Smooth muscle cell of the brain vasculature (primary cell): ENCODE results near the gene ZIC2.

ENCODE experiments used
- DNase-seq: peaks from one replicate; pipeline ENCODE4 v3.0.0-alpha.2; 2012; ENCODE audit warnings: low read depth, low spot score

The ZIC2 gene

GRCh38 chr13:99985886-99986527, 4.4 kb downstream of the ZIC2 start:
- DNase-seq, result no peak

DNA sequence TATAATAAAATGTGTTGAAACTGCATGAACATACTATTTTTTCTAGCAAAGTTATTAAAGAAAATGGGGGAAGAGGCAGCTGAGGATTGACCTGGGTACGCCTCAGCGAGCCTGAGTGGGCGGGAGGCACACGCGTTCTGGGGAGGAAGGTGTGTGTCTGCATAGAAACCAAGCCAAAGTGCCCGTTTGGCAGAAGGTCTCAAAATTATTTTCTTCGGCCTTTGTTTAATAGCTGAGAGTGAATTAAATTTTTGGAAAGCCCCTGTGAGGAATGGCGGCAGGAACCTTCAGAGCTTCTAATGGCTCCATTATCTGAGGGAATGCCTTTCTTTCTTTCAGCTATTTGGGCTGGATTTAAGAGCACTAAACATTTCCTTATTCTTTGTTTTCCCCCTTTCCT, 5.2 kb downstream of the ZIC2 start:
- DNase-seq, result no peak

DNA sequence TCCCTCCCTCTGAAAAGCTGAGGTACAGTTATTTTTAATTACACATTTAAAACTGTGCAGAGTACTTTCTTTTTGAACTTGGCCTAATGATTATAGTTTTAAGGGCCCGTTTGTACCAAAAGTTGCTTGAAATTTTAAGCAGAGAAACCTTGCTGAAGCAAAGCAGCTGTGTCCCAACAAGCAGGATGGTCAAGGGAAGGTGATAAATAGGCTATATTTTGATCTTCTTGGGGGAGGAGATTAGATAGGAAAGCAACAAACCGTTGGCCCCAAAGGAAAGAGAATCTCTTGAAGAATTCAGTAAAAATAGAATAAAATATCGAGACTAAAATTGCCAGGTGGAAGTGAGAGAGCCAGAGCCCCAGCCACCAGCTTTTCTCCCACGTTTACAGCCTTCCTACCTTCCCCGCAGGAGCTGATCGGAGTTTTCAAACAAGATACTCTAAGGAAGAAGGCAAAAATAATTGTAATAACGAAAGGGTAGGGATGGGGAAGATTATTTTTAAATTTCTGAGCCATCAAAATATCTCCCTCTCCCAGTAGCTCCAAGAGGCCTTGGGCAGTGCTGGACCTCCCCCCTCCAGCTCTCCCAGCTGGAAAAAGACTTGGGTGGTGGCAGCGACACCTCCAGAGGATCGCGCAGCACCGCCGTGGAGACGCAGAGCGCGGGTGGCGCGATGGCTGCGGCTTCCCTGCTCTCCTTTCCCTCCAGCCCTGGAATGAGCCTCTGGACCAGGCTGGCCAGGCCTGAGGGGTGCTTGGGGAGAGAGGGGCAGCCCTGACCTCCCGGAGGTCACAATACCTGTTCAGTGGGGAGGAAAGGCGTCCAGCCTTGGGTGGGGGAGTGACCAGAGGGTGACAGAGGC, 5.8 kb downstream of the ZIC2 start:
- DNase-seq, result no peak

DNA sequence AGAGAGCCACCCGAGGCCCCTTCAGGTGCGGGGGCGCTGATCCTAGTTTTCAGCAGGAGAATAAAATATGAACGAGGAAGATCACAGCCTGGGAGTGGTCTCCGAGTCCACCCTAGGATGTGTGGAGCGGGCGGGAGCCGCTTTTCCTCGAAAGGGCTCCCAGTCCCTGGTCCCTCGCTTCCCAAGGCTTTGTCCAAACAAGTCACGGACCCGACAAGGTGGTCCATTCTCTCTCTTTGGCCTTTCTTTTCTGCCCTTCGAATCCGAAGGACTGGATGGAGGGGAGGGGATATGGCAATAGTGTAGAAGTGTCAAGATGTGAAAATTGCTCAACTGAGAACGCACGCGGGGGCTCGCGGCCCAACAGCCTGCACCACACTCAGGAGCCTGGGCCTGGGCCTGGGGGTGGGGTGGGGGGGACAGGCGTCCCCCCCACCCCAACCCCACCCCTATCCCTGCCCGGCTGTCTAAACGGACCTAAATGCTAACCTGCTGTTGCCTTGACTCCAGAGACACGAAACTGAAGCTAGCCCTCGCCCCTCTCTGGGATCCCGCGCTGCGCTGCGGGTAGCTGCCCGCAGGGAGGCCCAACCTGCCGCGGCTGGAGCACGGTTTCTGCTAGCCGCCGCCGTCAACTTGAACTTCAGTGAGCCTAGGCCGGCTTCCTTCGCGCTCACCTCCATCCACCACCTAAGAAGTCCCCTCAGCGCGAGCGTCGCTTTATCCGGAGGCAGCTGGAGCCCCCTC, 7.1 kb downstream of the ZIC2 start:
- DNase-seq, result no peak

DNA sequence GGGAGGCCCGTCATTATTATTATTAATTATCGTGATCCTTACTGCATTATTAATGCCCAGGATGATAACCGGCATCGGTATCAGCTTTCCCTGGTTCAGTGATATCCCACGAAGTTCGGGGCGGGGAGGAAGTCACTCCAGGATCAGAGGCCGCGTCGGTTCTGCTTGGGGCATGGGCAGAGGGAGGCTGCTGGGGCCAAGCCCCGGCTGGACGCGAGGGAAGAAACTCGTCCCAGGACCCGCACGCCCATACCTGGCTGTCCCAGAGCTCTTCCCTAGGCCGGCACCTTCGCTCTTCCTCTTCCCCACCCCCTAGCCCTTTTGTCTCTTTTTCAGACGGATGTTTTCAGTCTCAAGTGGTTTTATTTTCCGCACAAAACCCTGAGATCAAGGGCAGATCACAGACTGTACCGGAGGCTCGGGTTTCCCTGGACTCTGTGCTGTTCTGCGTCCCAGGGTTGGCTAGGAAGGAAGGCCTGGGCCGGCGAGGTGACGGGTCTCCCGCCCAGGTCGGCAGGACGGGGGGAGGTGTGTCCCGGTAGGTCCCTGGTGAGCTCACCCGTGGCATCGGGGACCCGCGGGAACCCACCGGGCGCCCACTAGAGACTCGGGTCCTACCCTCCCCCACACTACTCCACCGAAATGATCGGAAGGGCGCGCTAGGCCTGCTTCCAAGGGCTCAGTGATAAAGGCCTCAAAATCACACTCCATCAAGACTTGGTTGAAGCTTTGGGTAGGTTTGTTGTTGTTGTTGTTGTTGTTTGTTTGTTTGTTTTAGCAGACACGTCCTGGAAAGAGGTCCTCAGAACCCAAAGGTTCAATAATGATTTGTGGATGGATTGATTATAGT, 7.9 kb downstream of the ZIC2 start:
- DNase-seq, result no peak

DNA sequence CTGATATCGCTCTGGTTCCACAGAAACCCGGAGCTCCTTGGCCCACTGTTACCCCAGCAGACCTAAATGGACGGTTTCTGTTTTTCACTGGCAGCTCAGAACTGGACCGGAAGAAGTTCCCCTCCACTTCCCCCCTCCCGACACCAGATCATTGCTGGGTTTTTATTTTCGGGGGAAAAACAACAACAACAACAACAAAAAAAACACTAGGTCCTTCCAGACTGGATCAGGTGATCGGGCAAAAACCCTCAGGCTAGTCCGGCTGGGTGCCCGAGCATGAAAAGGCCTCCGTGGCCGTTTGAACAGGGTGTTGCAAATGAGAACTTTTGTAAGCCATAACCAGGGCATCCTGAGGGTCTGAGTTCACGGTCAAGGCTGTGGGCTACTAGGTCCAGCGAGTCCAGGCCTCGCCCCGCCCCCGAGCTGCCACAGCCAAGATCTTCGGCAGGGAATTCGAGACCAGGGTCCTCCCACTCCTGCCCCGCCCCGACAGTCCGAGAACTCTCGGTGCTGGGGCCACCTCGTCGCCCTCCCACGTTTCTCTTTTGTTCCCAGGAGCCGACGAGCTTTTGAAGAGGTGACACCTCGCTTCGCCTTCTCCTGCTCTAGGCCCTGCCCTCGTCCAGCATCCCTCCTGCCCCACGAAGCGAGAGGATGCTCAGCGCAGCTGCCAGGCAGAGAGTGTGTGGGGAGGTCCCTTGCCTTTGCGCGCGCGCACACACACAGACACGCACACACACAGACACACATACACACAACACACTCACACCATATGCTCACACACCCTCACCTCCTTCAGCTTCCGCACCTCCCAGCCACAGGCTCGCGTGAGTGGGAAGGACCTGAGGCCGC, 8.8 kb downstream of the ZIC2 start:
- no peak for DNase-seq

- DNase-seq, result no peak
Measured at GRCh38 chr13:99991013-99991827, 9.6 kb downstream of the ZIC2 start.

GRCh38 chr13:99991828-99992775, 10.5 kb downstream of the ZIC2 start:
- DNase-seq, result no peak

DNA sequence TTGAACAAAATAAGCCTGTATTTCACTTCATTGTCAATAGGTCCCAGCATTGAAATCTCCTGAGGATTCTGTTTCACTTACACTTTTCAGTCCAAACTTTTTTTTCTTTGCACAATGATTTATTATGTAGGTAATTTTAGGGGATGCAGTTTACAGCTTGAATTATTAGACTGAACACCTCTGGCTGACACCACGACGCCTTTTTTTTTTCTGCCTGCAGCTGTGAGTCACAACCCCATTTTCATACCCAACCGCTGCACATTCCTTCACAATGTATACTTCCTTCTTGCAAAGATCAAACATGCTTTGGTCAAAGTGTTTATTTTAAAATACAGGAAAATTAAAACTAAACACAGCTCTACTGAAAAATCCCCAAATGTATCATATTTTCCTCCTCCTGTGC, 11.4 kb downstream of the ZIC2 start:
- no peak for DNase-seq

DNA sequence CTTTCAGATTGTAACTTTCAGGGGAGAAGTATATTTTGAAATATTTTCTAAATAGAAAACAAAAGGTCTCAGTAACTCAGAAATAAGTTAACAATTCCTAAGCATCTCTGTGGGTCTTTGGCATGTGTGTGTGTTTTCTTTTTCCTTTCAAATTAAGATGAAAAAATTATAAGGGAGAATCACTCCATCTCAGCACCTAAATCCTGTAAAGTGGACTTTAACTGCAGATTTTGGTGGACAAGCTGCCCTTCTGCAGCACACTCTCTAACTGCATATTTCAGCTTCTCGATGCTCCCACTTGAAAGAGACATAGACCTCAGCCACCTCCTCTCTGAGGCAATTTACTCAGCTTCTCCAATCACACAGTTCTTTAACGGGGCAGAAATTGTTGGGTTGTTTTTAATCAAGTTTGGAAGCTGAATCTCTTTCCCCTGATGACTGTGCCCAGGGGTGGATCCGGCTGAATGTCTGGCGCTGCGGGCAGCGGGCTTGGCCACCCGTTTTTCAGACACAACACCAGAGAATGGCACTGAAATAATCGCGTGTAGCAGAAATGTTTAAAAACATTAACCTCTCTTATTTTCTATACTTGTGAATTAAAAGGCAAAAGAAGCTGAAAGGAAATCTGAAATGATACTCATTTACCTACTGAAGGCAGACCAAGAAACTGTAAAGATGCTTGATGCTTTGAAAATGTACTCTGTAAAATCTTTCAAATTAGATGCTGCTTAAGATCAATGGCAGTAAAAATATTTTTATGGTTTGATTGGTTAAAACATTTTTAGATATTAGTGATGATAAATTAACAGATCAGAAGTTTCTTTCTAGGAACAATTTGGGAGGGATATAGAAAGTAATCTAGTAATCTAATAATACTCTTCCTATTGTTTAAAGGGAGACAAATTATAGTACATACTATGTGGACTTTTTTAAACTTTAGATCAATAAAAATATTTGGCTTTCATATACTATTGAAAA, 12.4 kb downstream of the ZIC2 start:
- no peak for DNase-seq

DNA sequence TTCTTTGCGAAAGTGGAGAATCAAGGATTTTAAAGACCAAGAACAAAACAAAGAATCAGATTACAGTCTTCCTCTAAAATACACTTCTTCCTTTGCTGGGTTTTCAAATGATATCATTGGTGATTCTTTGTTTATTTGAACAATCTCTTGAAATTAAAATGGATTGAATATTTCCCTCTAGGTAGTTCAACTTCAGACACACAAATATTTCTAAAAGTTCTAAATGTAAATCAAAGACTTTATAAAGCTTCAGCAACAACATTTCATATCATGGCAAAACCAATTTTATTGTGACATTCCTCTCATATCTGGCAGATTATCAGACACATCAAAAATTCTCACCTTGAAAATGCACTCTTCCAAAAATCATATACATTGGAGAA, 13.0 kb downstream of the ZIC2 start:
- no peak for DNase-seq

- DNase-seq, result no peak
Measured at GRCh38 chr13:99995104-99995588, 13.6 kb downstream of the ZIC2 start.

DNA sequence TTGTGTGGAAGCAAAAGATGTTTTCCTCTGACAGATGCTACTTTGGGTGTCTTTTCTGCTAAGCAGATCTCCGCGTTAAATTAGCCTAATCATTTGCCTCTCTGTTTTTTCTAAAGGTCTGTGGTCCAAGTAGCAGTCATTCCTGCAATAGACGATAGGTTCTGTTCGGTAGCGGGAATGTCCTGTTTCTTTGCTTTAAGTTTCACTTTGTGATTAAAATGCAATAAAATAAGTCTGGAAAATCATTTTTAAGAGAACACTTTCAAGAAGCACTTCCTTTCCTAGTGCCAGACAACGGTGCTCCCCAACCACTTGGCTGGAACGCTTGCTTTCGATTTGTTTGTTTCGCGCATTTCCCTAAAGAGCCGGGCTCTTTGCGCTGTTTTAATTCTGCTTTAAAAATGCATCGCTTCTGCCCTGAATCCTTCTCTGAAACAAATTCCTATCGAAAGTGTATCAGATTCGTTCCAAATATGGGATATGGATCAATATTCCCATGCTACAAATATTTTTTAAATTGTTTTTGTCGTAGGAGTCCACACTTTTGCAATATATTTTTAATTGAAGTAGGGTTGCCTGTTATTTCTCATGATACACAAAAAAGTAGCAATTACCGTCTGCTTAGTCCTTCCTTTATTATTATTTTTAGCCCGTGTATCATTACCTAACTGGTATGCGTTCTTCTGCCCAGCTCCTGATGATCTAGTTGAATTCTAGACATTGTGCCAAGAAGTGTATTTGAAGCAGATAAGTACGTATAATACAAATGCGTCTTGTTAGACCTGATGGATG, 14.2 kb downstream of the ZIC2 start:
- no peak for DNase-seq

DNA sequence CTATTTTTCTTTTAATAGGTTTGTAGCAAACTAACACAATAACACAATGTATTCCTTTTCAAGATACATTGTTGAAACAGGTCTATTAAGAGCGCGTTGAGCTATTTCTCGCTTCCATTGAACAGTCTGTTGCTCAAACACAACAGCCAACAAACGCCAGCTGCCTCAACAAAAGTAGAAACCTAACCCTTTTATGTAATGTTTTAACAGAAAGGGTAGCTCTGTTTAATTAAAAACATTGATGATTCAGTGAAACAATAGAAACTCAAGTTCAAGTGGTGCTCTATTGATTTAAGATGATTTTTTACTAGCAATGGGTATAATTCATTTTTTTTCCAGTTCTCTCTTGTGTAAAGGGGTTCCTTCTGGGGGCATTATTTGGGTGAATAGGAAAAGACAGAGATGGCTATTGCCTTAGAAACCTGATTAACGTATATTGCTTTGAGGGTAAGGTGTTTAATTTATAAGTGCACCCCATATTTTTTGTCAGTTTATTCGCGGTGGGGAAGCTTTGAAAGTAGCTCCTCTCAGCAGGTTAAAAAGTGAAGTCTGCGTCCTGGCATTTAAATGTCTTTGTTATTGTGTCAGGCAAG, 14.9 kb downstream of the ZIC2 start:
- DNase-seq, result no peak

DNA sequence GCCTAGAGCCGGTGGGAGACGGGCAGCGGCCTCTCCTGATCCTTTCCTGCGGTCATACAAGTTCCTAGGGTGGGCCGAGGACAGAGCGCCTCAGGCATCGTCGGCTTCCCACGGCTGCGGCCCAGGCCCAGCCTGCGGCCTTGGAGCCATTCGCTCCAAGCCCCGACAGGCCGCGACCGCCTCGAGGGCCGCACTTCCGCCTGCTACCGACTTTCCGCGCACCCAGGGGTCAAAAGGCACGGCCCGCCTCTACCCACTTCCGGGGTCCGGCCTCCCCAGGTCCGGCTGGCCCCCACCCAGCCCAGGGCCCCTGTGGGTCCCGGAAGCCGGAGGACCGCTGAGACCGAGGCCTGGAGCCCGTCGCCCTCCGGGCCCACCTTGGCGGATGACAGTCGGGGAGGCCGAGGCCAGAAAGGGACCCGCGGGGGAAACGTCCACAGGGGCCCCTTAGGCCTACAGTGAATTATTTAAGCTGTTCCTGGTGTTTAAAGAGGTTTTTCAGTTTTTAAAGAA, 16.2 kb downstream of the ZIC2 start:
- no peak for DNase-seq

DNA sequence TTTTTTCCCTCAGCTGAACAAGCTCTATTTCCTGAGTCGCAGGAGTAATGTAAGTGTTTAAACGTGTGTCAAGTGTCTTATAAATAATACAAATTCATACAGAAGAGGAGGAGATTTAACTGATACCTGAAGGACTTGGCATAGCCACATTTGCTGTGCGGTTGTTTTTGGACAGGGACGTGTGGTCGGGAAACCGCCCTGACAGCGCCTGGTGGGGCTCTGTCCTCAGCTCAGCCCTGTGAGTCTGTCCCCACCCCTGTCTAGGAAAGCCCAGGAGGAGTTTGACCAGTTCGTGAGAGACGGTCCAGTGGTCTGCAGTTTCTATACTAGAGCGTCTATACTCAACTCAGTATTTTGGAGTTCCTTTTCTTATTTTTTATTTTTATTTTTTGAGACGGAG, 16.7 kb downstream of the ZIC2 start:
- no peak for DNase-seq
